ENCODE data around the gene GBF1. TPM values are rescaled to one million over a fixed set of nuclear protein-coding genes. Genes with fewer than 3 reads are reported as not detected.
"Not testable (repeated sequence)": the region's sequence is repeated elsewhere in the genome, so short reads cannot be mapped to it uniquely, and the experiment has no call there.

The GBF1 gene
- total RNA-seq, result 10 to 100 TPM; 28.5 to 38.9 TPM

GRCh38 chr10:102245082-102245931, at the start of gene GBF1:
GBF1 (plus strand) TSS chr10:102245532; CDS start chr10:102258939, 13,407 bp downstream.
- Mint-ChIP-seq H3K36me3 (ENCODE audit: low read depth) (peaks cover 42% of the 10 kb centered on the region), H3K4me3 (peak within 1 kb of the TSS; percentile 91), H3K27me3 (peaks cover 11% of the 10 kb centered on the region), H3K27ac (peak within 1 kb of the TSS; percentile 98), H3K4me1 (peaks cover 34% of the 10 kb centered on the region), H3K9me3 (no peaks in the 10 kb centered on the region)
- ATAC-seq (replicated peaks), result peak; percentile 91

- peak; percentile 99 for ATAC-seq (replicated peaks)
Observed at GRCh38 chr10:102196893-102197292, 48.4 kb upstream of the GBF1 start.

GRCh38 chr10:102198027-102198426, 47.3 kb upstream of the GBF1 start:
- H3K4me1 Mint-ChIP-seq, result peaks cover 8% of the 10 kb centered on the region
- peaks cover 10% of the 10 kb centered on the region for H3K27me3 Mint-ChIP-seq
- H3K9me3 Mint-ChIP-seq, result no peaks in the 10 kb centered on the region
- no peaks in the 10 kb centered on the region for H3K36me3 Mint-ChIP-seq (ENCODE audit: low read depth)
- H3K4me3 Mint-ChIP-seq, result no peak overlapping the region
- no peak overlapping the region for H3K27ac Mint-ChIP-seq
- ATAC-seq (replicated peaks), result no peak

More at GRCh38 chr10:102196893-102197292, 48.4 kb upstream of the GBF1 start:
- peak overlapping the region; percentile 86 for H3K27ac Mint-ChIP-seq
- peaks cover 10% of the 10 kb centered on the region for H3K27me3 Mint-ChIP-seq
- H3K4me3 Mint-ChIP-seq, result peak overlapping the region; percentile 46
- peaks cover 3% of the 10 kb centered on the region for H3K9me3 Mint-ChIP-seq
- H3K36me3 Mint-ChIP-seq (ENCODE audit: low read depth), result no peaks in the 10 kb centered on the region
- H3K4me1 Mint-ChIP-seq, result peaks cover 8% of the 10 kb centered on the region

- peaks cover 14% of the 10 kb centered on the region for H3K27me3 Mint-ChIP-seq
Observed at GRCh38 chr10:102200751-102201640, 44.3 kb upstream of the GBF1 start.

GRCh38 chr10:102202386-102202785, 42.9 kb upstream of the GBF1 start:
- Mint-ChIP-seq H3K27me3 (peaks cover 9% of the 10 kb centered on the region), H3K27ac (no peak overlapping the region), H3K36me3 (ENCODE audit: low read depth) (no peaks in the 10 kb centered on the region), H3K9me3 (peaks cover 3% of the 10 kb centered on the region), H3K4me1 (no peaks in the 10 kb centered on the region), H3K4me3 (no peak overlapping the region)
- ATAC-seq (replicated peaks), result no peak

More at GRCh38 chr10:102200751-102201640, 44.3 kb upstream of the GBF1 start:
- Mint-ChIP-seq H3K4me1 (peaks cover 8% of the 10 kb centered on the region), H3K4me3 (no peak overlapping the region), H3K36me3 (ENCODE audit: low read depth) (no peaks in the 10 kb centered on the region), H3K27ac (no peak overlapping the region), H3K9me3 (peaks cover 3% of the 10 kb centered on the region)
- ATAC-seq (replicated peaks), result no peak

- ATAC-seq (replicated peaks), result no peak
- H3K27me3 Mint-ChIP-seq, result peaks cover 2% of the 10 kb centered on the region
- H3K27ac Mint-ChIP-seq, result no peak overlapping the region
- H3K9me3 Mint-ChIP-seq, result peaks cover 3% of the 10 kb centered on the region
- H3K36me3 Mint-ChIP-seq (ENCODE audit: low read depth), result no peaks in the 10 kb centered on the region
- no peaks in the 10 kb centered on the region for H3K4me1 Mint-ChIP-seq
- no peak overlapping the region for H3K4me3 Mint-ChIP-seq
Observed at GRCh38 chr10:102208311-102209035, 36.9 kb upstream of the GBF1 start.

GRCh38 chr10:102211615-102212299, 33.6 kb upstream of the GBF1 start:
- peak; percentile 78 for ATAC-seq (replicated peaks)
- no peak overlapping the region for H3K27ac Mint-ChIP-seq
- no peak overlapping the region for H3K4me3 Mint-ChIP-seq
- no peaks in the 10 kb centered on the region for H3K36me3 Mint-ChIP-seq (ENCODE audit: low read depth)
- no peaks in the 10 kb centered on the region for H3K9me3 Mint-ChIP-seq
- no peaks in the 10 kb centered on the region for H3K27me3 Mint-ChIP-seq
- no peaks in the 10 kb centered on the region for H3K4me1 Mint-ChIP-seq

- not testable (repeated sequence) for H3K4me1 Mint-ChIP-seq; H3K4me3 Mint-ChIP-seq; H3K36me3 Mint-ChIP-seq (ENCODE audit: low read depth); H3K27ac Mint-ChIP-seq; H3K9me3 Mint-ChIP-seq; ATAC-seq (replicated peaks); H3K27me3 Mint-ChIP-seq
Observed at GRCh38 chr10:102213599-102213998, 31.7 kb upstream of the GBF1 start.

- H3K4me1 Mint-ChIP-seq, result no peaks in the 10 kb centered on the region
Observed at GRCh38 chr10:102219370-102219769, 26.0 kb upstream of the GBF1 start.

GRCh38 chr10:102220612-102221011, 24.7 kb upstream of the GBF1 start:
- ATAC-seq (replicated peaks), result no peak
- Mint-ChIP-seq H3K27me3 (peaks cover 9% of the 10 kb centered on the region), H3K36me3 (ENCODE audit: low read depth) (no peaks in the 10 kb centered on the region), H3K4me3 (no peak overlapping the region), H3K9me3 (no peaks in the 10 kb centered on the region), H3K4me1 (peaks cover under 1% of the 10 kb centered on the region), H3K27ac (no peak overlapping the region)

More at GRCh38 chr10:102219370-102219769, 26.0 kb upstream of the GBF1 start:
- H3K27me3 Mint-ChIP-seq, result peaks cover 9% of the 10 kb centered on the region
- ATAC-seq (replicated peaks), result no peak
- no peak overlapping the region for H3K4me3 Mint-ChIP-seq
- no peak overlapping the region for H3K27ac Mint-ChIP-seq
- H3K36me3 Mint-ChIP-seq (ENCODE audit: low read depth), result no peaks in the 10 kb centered on the region
- no peaks in the 10 kb centered on the region for H3K9me3 Mint-ChIP-seq

- Mint-ChIP-seq H3K36me3 (ENCODE audit: low read depth) (no peaks in the 10 kb centered on the region), H3K4me1 (peaks cover 10% of the 10 kb centered on the region), H3K27ac (no peak overlapping the region), H3K4me3 (no peak overlapping the region), H3K27me3 (peaks cover 18% of the 10 kb centered on the region), H3K9me3 (no peaks in the 10 kb centered on the region)
- ATAC-seq (replicated peaks), result no peak
Observed at GRCh38 chr10:102222797-102223196, 22.5 kb upstream of the GBF1 start.

GRCh38 chr10:102225646-102226541, 19.4 kb upstream of the GBF1 start, which contains the start of gene ELOVL3:
ELOVL3 (plus strand) TSS chr10:102226299; CDS start chr10:102226549, 250 bp downstream.
- peaks cover 23% of the 10 kb centered on the region for H3K27me3 Mint-ChIP-seq
- peak; percentile 92 for ATAC-seq (replicated peaks)
- H3K36me3 Mint-ChIP-seq (ENCODE audit: low read depth), result no peaks in the 10 kb centered on the region
- no peaks in the 10 kb centered on the region for H3K9me3 Mint-ChIP-seq
- peak within 1 kb of the TSS; percentile 66 for H3K27ac Mint-ChIP-seq
- H3K4me3 Mint-ChIP-seq, result peak within 1 kb of the TSS; percentile 84
- peaks cover 10% of the 10 kb centered on the region for H3K4me1 Mint-ChIP-seq

- peak overlapping the region; percentile 84 for H3K4me3 Mint-ChIP-seq
Observed at GRCh38 chr10:102226542-102226870, 18.8 kb upstream of the GBF1 start.

More at GRCh38 chr10:102226542-102226870, 18.8 kb upstream of the GBF1 start:
- Mint-ChIP-seq H3K9me3 (no peaks in the 10 kb centered on the region), H3K36me3 (ENCODE audit: low read depth) (no peaks in the 10 kb centered on the region), H3K4me1 (peaks cover 10% of the 10 kb centered on the region), H3K27ac (peak overlapping the region; percentile 66), H3K27me3 (peaks cover 18% of the 10 kb centered on the region)
- ATAC-seq (replicated peaks), result no peak

Measured in activated T-helper 17 cell treated with anti-CD3 and anti-CD28 coated beads, Interleukin-2, amount 50 U/mL, for 72 hours (primary cell).